Measurements from ENCODE around the gene EOLA1.
"Not testable (repeated sequence)": the region's sequence is repeated elsewhere in the genome, so short reads cannot be mapped to it uniquely, and the experiment has no call there.

Gene EOLA1

DNA sequence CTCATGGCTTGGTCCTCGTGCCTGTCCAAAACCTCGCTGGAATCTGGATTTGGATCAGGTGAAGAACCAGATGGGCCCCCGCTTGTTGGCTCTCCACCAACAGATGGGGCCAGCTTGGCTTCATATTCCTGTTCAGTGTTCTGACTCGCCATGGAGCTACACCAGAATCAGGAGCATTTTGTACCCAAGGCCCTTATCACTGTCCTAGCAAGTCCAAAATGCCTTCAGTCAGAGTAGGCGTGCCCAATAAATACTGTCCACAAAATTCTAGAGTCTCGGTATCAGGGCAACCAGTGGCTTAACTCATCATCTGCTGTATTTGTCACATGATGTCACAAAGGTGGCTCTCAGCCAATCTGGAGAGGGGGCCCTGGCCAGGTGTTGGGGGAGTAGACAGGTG, 8.9 kb downstream of the EOLA1 start, which contains the start of gene HSFX3:
HSFX3 (minus strand) TSS at position 224 of the 400 bp plus-strand sequence; CDS start at position 152, 72 bp downstream.
- not testable (repeated sequence) for H3K4me2 ChIP-seq, H3K27ac ChIP-seq, H3K36me3 ChIP-seq, H4K20me1 ChIP-seq, H3K9me3 ChIP-seq, H3K4me3 ChIP-seq, H3K9ac ChIP-seq, H3K4me1 ChIP-seq, H3K27me3 ChIP-seq

DNA sequence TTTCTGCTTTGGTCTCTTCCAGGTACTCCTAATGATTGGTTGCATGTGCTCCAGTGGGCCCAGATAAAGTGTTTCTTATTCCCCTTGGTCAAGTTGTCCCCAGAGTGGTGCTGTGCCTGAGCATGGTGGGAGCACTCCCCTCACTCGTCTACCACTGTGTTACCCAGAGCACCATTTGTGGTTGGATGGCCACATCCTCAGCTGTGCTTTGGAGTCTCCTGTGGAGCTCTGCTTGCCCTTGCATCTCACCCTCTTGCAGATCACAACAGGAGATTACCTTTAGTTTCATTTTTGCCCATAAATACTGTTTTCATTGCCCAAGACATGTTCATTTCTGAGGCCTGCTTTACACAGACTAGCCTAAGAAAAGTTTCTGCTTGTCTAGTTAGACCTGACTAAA, 9.6 kb downstream of the EOLA1 start:
- H3K9ac ChIP-seq, H3K9me3 ChIP-seq, H4K20me1 ChIP-seq, H3K4me1 ChIP-seq, H3K4me2 ChIP-seq, H3K4me3 ChIP-seq, H3K27me3 ChIP-seq, H3K27ac ChIP-seq, H3K36me3 ChIP-seq: not testable (repeated sequence)

DNA sequence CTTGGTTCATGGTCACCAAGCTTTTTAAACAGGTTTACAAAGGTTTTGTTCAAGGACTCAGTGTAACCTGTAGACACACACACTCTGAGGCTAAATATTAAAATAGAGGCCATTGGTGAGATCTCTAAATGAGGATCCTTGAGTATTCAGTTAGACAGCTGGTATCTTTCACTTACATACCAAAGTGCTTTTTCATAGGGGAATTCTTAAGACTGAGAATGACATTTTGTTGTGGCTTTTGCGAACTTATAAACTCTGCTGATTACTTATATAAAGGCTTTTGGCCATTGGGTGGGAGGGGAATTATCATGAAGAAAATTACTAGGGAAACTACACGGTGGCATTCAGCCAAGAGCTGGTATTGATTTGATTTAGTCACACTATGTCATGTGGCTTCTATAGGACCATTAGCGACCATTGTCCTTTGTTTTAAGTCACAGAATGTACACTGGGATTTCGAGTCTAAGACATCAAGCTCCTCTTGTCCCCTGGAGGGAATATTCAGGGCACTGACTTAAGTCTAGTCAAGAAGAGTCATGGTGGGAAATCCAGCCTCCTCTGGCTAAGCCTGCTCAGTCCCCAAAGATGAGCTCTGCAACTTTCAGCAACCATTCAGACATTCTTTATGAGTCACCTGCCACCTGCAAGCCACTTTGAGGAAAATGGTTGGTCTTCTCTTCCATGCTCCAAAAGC, 10.6 kb downstream of the EOLA1 start:
- H3K4me2 ChIP-seq, H3K4me3 ChIP-seq, H3K4me1 ChIP-seq, H4K20me1 ChIP-seq, H3K36me3 ChIP-seq, H3K9me3 ChIP-seq, H3K9ac ChIP-seq, H3K27me3 ChIP-seq, H3K27ac ChIP-seq: not testable (repeated sequence)

DNA sequence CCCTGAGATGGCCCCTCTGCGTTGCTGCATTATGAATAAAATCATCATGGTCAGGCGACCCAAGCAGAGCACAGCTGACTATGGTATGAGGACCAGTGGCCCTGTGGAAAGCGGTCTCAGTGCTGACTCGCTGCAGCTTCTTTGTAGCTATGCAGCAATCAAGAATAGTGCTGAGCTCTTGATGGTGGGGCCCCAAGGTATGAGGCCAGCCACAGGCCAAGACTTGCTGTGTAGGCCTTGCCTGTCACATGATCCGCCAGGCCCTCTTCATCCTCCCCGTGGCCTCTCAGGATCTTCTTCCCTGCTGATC, 11.1 kb downstream of the EOLA1 start:
- H3K36me3 ChIP-seq, H3K27me3 ChIP-seq, H3K27ac ChIP-seq, H3K4me1 ChIP-seq, H3K4me3 ChIP-seq, H4K20me1 ChIP-seq, H3K9ac ChIP-seq, H3K4me2 ChIP-seq, H3K9me3 ChIP-seq: not testable (repeated sequence)

DNA sequence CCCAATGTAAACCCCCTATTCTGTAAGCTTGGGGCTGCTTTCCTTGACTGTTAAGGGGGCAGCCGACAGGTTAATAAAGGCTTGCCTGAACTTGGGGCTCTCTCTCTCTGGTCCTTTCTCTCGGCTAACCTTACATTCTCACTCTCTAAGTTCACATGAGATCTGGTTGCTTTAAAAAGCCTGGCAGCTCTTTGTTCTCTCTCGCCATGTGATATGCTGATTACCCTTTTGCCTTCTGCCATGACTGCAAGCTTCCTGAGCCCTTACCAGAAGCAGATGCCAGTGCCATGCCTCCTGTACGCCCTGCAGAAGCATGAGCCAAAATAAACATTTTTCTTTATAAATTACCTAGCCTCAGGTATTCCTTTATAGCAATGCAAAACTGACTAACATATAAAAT, 14.4 kb downstream of the EOLA1 start:
- H3K9ac ChIP-seq, H3K4me1 ChIP-seq, H3K27me3 ChIP-seq, H3K4me3 ChIP-seq, H3K36me3 ChIP-seq, H3K9me3 ChIP-seq, H3K4me2 ChIP-seq, H3K27ac ChIP-seq, H4K20me1 ChIP-seq: not testable (repeated sequence)

DNA sequence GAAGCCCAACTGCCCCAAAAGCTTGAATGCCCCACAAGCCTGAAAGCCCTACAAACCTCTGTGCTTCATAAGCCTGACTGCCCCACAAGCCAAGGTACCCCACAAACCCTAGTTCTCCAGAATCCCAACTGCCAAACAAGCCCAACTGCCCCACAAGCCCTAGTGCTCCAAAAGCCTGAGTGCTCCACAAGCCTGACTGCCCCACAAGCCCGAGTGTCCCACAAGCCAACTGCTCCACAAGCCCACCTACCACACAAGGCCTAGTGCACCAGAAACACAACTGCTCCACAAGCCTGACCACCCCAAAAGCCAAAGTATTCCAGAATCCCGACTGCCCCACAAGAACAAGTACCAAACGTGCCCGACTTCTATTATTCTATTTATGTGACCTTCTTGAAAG, 22.5 kb downstream of the EOLA1 start:
- no peak for TF ChIP-seq Cebpa-rat (IDR thresholded peaks at IDR 0.05)
- Histone ChIP-seq H3K36me3 (no peaks in the 10 kb centered on the region), H3K4me3 (no peak overlapping the region), H4K20me1 (no peaks in the 10 kb centered on the region), H3K4me2 (no peak overlapping the region), H3K9me3 (no peaks in the 10 kb centered on the region), H3K4me1 (0 out of 2 replicates have a peak, but pooled peaks cover 4% of the 10 kb centered on the region), H3K9ac (no peak overlapping the region), H3K27me3 (no peaks in the 10 kb centered on the region), H3K27ac (no peak overlapping the region)

DNA sequence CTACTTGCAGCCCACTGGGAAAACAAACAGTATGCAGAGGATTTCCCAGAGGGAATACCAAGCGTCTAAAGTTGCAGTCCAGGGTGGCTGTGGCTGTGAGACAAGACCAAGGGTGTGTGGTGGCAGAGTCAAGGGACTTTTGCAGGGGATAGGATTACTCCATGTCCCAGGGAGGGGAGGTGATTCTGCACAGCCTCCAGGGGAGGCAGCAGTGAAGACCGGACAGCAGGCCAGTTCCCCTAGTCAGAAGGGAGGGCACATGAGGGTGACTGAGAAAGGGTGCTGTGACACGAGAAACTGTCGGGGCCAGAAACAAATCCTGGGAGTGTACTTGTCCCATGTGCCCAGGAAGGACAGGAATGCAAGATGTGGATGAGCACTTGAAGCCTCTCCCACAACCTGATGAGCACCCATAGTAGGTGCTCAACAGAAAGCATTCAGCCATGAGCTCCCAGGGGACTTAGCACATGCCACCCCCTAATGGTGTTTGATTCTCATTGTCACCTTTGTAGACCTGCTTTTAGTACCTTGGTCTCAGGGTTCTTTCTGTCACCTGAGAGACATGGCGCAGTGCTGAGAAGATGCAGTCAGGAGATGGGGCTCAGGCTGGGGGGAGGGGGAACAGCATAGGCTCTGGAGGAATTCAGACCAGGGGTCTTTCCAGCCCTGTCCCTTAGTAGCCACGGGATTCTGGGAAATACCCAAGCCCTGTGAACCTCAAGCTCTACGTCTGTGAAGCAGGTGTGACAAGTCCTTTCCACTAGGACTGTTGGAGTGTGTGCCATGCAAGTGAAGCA, 27.0 kb downstream of the EOLA1 start:
- TF ChIP-seq Cebpa-rat (IDR thresholded peaks at IDR 0.05) = no peak
- H3K36me3 ChIP-seq = no peaks in the 10 kb centered on the region
- no peaks in the 10 kb centered on the region for H3K27me3 ChIP-seq
- no peaks in the 10 kb centered on the region for H4K20me1 ChIP-seq
- no peak overlapping the region for H3K4me2 ChIP-seq
- no peak overlapping the region for H3K9ac ChIP-seq
- H3K4me1 ChIP-seq = 0 out of 2 replicates have a peak, but pooled peaks cover 4% of the 10 kb centered on the region
- no peak overlapping the region for H3K4me3 ChIP-seq
- no peaks in the 10 kb centered on the region for H3K9me3 ChIP-seq
- H3K27ac ChIP-seq = no peak overlapping the region

DNA sequence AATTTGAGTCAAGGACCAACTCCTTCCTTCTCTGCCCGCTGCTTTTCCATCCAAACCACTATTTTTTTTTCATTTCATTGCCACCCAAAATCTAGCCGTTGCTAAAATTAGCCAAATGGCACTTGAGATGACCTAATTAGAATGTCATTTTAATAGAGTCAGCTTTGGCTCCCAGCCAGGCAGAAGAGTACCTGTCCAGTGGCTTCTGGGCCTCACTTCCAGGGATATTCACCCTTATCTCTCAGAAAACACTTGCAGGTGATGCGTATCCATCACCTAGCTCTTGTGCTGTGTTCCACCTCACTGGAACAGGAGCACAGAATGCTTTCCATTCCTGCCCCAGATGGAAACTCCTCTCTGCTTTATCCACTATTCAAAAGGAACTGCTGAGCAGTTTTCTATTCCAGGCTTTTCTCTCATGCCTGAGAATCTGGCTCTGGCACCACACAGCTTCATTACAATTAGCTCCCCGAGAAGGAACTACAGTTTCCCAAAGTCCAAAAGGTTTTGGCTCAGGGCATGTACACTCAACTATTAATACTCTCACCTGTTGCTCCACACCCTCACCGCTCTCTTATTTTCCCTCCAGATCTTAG, 28.0 kb downstream of the EOLA1 start:
- H3K4me1 ChIP-seq = 0 out of 2 replicates have a peak, but pooled peaks cover 4% of the 10 kb centered on the region
- H3K4me3 ChIP-seq = no peak overlapping the region
- H3K4me2 ChIP-seq = no peak overlapping the region

DNA sequence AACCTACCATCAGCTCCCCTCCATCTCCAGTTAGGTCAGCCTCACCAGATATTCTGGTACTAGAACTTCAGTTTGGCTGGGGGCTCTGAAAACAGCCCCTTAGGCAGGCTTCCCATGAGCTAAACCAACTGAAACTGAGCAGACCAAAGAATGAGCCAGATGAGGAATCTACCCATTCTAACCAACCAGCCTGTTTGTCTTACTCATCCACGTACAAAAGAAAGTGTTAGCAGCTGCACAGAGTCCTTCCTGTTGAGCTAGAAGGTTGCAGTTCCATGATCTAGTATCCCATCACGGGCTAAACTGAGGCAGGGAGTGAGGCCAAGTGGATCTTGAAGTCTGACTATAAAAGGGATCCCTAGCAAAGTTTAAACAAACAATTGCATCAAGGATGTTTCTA, 29.0 kb downstream of the EOLA1 start:
- no peaks in the 10 kb centered on the region for H3K27me3 ChIP-seq
- no peak for TF ChIP-seq Cebpa-rat (IDR thresholded peaks at IDR 0.05)
- H3K36me3 ChIP-seq = no peaks in the 10 kb centered on the region
- no peaks in the 10 kb centered on the region for H4K20me1 ChIP-seq
- no peak overlapping the region for H3K27ac ChIP-seq
- H3K4me2 ChIP-seq = no peak overlapping the region
- H3K4me1 ChIP-seq = 0 out of 2 replicates have a peak, but pooled peaks cover 4% of the 10 kb centered on the region
- no peak overlapping the region for H3K9ac ChIP-seq
- no peak overlapping the region for H3K4me3 ChIP-seq
- H3K9me3 ChIP-seq = no peaks in the 10 kb centered on the region

More for the DNA sequence above, 28.0 kb downstream of the EOLA1 start:
- no peaks in the 10 kb centered on the region for H3K36me3 ChIP-seq
- no peaks in the 10 kb centered on the region for H3K27me3 ChIP-seq
- H3K9me3 ChIP-seq = no peaks in the 10 kb centered on the region
- H3K9ac ChIP-seq = no peak overlapping the region
- H3K27ac ChIP-seq = no peak overlapping the region
- H4K20me1 ChIP-seq = no peaks in the 10 kb centered on the region
- TF ChIP-seq Cebpa-rat (IDR thresholded peaks at IDR 0.05) = no peak

DNA sequence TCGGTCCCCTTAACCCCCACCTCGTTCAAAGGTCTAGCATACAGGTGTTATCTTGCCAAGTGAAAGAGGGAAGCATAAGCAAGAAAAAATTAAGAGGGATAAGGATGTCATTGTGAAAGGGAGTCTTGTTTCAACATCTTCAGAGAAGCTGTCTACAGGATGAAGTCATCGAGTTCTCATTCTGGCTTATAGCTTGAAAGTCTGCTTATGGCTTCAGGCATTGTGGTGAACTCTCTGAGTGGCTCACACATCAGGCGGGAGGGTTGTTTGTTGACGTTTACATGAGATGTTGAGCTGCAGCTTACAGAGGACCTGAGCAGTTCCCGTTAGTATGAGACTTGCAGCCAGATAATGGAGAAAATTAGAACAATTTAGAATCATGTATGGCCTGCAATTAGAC, 29.9 kb downstream of the EOLA1 start:
- no peak for TF ChIP-seq Cebpa-rat (IDR thresholded peaks at IDR 0.05)
- H3K4me1 ChIP-seq = 0 out of 2 replicates have a peak, but pooled peaks cover 4% of the 10 kb centered on the region
- H3K36me3 ChIP-seq = no peaks in the 10 kb centered on the region
- H3K9ac ChIP-seq = no peak overlapping the region
- H4K20me1 ChIP-seq = no peaks in the 10 kb centered on the region
- no peak overlapping the region for H3K4me2 ChIP-seq
- H3K27me3 ChIP-seq = no peaks in the 10 kb centered on the region
- H3K4me3 ChIP-seq = no peak overlapping the region
- H3K9me3 ChIP-seq = no peaks in the 10 kb centered on the region
- H3K27ac ChIP-seq = no peak overlapping the region

All from BLaER1 (cell line).